Measurements from ENCODE around the gene FBXW5.

The FBXW5 gene

DNA sequence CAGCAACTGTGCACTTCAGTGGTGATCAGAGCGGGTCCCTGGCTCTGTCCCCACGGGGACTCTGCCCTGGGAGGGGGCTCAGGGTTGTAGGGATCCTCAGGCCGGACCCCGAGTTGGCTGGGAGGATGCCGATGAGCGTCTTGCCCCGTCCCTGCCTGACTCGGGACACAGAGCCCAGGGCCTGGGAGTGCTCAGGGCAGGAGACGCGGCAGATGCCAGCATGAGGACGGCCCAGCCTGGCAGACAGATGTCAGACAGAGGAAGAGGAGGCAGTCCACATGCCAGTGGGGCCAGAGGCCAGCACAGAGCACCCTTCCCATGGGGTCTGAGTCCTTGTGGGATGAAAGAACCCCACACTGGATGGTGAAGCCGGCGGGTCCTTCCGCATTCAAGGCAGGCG lies 18.8 kb upstream of the FBXW5 start:
- Mint-ChIP-seq H3K27me3 (no peaks in the 10 kb centered on the region), H3K4me1 (ENCODE audit: low read depth in 2 of 2) (peaks cover 48 to 58% of the 10 kb centered on the region in 2 donors), H3K27ac (peak overlapping the region; percentile 69 to 82), H3K9me3 (no peaks in the 10 kb centered on the region), H3K36me3 (ENCODE audit: insufficient read depth) (peaks cover 21% of the 10 kb centered on the region), H3K4me3 (peak overlapping the region; percentile 25 to 56)
- DNase-seq (no peak), ATAC-seq (replicated peaks) (no peak)

DNA sequence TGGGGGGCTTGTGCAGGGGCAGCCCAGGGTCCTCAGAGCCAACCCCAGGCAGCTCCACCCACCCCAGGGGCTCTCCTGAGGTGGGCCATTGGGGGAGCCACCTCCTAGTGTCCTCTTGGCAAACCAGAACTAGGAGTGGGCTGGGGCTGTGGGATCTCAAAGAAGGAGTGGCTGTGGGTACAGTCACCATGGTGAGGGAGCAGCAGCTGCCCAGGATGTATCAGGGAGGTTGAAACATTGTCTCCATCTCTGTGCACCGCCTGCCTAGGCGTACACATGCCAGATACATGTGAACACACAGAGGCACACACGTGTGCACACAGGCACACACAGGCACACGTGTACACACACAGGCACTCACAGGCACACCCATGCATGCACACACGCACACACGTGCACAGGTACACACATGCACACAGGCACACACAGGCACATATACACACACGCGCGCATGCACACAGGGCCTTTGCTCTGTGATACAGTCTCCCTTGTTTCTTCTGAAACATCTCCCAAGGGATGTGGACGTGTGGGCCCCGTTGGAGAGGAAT lies 18.2 kb upstream of the FBXW5 start:
- peak overlapping the region; percentile 25 to 56 for H3K4me3 Mint-ChIP-seq
- H3K27ac Mint-ChIP-seq, result peak overlapping the region; percentile 69 to 82
- no peaks in the 10 kb centered on the region for H3K27me3 Mint-ChIP-seq
- no peaks in the 10 kb centered on the region for H3K9me3 Mint-ChIP-seq
- no peak for DNase-seq
- peaks cover 21% of the 10 kb centered on the region for H3K36me3 Mint-ChIP-seq (ENCODE audit: insufficient read depth)
- no peak for ATAC-seq (replicated peaks)
- H3K4me1 Mint-ChIP-seq (ENCODE audit: low read depth in 2 of 2), result peaks cover 48 to 63% of the 10 kb centered on the region in 2 donors

DNA sequence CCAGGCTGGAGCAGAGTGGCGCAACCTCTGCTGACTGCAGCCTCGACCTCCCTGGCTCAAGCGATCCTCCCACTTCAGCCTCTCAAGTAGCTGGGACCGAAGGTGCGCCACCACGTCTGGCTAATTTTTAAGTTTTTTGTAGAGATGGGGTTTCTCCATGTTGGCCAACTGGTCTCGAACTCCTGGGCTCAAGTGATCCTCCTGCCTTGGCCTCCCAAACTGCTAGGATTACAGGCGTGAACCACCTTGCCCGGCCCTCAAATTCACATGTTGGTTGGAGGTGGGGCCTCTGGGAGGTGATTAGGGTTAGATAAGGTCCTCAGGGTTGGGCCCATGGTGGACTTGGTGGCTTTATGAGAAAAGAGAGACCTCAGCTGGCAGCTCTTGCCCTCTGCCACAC lies 17.6 kb upstream of the FBXW5 start:
- Mint-ChIP-seq H3K4me1 (ENCODE audit: low read depth in 2 of 2) (peaks cover 49 to 64% of the 10 kb centered on the region in 2 donors), H3K27ac (peak overlapping the region in 1 of 2 donors; percentile 82)

DNA sequence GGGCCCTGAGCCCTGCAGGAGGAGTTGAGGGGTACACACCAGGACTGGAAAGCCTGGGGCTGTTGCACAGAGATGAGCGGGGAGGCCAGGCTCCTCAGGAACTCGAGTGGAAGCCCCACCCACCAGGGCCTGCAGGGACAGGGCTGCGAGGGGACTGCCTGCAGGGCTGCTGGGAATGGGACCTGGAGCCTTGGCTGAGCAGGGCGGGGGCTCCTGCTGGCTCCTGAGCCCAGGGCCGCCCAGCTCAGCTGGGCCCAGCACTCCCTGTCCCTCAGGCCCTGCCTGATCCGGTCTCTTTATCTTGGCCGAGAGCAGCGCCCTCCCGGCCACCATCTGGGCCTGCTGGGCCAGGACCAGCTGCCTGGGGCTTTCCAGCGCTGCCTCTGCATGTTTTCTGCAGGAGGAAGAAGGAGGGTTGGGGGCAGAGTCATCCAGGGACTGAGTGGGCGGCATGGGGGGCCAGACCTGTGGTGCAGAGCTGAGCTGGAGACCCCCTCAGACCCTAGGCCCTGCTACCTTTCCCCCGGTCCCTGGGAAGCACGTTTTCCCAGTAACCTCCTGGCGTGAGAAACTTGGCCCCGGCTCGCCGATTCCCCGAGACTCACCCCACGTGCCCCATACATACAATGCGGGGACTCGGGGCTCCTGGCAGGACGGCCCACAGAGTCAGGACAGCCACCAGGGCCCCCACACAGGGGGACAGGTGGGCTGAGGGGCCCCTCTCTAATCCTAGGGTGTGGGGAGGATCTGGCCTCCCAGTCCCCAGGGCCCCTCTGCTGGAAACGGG lies 16.9 kb upstream of the FBXW5 start:
- DNase-seq (no peak), ATAC-seq (replicated peaks) (no peak)
- H3K4me1 Mint-ChIP-seq (ENCODE audit: low read depth in 2 of 2), result peaks cover 51 to 67% of the 10 kb centered on the region in 2 donors
- peak overlapping the region; percentile 75 to 79 for H3K4me3 Mint-ChIP-seq
- no peaks in the 10 kb centered on the region for H3K27me3 Mint-ChIP-seq
- peak overlapping the region; percentile 81 to 93 for H3K27ac Mint-ChIP-seq
- peaks cover 15% of the 10 kb centered on the region for H3K36me3 Mint-ChIP-seq (ENCODE audit: insufficient read depth)
- H3K9me3 Mint-ChIP-seq, result peaks cover 4 to 6% of the 10 kb centered on the region in 2 donors

More for the DNA sequence above, 17.6 kb upstream of the FBXW5 start:
- peak overlapping the region; percentile 10 to 56 for H3K4me3 Mint-ChIP-seq
- no peaks in the 10 kb centered on the region for H3K9me3 Mint-ChIP-seq
- DNase-seq (no peak), ATAC-seq (replicated peaks) (no peak)
- no peaks in the 10 kb centered on the region for H3K27me3 Mint-ChIP-seq
- peaks cover 19% of the 10 kb centered on the region for H3K36me3 Mint-ChIP-seq (ENCODE audit: insufficient read depth)

DNA sequence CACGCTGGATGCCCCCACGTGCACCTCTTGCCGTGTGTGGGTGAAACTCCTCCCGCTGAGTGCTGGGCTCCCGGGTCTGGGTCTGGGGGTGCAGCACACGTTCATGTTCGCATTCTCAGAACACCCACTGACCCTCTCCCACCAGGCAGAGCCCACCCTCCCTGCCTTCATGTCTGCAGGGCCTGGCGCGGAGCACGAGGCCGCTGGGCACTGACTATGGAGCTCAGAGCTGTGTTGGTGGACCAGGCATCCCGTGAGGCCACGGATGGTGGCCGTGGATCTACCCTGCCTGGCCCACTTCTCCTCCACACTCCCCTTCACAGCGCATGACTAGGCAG lies 16.4 kb upstream of the FBXW5 start:
- H3K9me3 Mint-ChIP-seq, result peaks cover 4 to 8% of the 10 kb centered on the region in 2 donors
- peaks cover 11% of the 10 kb centered on the region for H3K36me3 Mint-ChIP-seq (ENCODE audit: insufficient read depth)
- peak overlapping the region; percentile 75 to 79 for H3K4me3 Mint-ChIP-seq
- H3K27ac Mint-ChIP-seq, result peak overlapping the region; percentile 81 to 93
- H3K4me1 Mint-ChIP-seq (ENCODE audit: low read depth in 2 of 2), result peaks cover 50 to 65% of the 10 kb centered on the region in 2 donors
- DNase-seq, result no peak
- no peaks in the 10 kb centered on the region for H3K27me3 Mint-ChIP-seq
- ATAC-seq (replicated peaks), result no peak

DNA sequence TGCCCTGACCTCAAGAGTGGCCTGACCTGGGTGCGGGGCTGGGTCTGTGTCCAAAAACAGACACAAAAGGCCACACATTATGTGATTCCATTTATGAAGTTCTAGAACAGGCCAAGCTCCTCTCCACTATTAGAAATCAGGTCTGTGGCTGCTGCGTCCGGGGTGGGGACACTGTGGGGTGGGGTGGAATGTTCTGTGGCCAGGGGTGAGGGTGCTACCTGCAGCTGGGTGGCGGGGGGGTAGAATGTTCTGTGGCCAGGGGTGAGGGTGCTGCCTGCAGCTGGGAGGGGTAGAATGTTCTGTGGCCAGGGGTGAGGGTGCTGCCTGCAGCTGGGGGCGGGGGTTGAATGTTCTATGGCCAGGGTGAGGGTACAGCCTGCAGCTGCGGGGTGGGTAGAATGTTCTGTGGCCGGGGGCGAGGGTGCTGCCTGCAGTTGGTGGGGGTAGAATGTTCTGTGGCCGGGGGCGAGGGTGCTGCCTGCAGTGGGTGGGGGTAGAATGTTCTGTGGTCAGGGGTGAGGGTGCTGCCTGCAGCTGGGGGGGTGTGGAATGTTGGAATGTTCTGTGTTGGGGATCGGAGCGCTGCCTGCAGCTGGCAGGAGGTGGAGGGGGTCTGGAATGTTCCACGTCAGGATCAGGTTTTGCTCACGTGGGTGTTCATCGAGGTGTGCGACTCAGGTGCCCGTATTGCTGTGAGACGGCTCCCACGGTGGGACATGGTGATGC lies 15.8 kb upstream of the FBXW5 start:
- ATAC-seq (replicated peaks), result peak; percentile 91
- peaks cover 6% of the 10 kb centered on the region for H3K36me3 Mint-ChIP-seq (ENCODE audit: insufficient read depth)
- DNase-seq, result peak; percentile 56 to 60 (median 58)
- peaks cover 45 to 61% of the 10 kb centered on the region in 2 donors for H3K4me1 Mint-ChIP-seq (ENCODE audit: low read depth in 2 of 2)
- no peaks in the 10 kb centered on the region for H3K27me3 Mint-ChIP-seq
- peak overlapping the region; percentile 81 to 93 for H3K27ac Mint-ChIP-seq
- peak overlapping the region; percentile 75 to 79 for H3K4me3 Mint-ChIP-seq
- peaks cover 4 to 8% of the 10 kb centered on the region in 2 donors for H3K9me3 Mint-ChIP-seq

DNA sequence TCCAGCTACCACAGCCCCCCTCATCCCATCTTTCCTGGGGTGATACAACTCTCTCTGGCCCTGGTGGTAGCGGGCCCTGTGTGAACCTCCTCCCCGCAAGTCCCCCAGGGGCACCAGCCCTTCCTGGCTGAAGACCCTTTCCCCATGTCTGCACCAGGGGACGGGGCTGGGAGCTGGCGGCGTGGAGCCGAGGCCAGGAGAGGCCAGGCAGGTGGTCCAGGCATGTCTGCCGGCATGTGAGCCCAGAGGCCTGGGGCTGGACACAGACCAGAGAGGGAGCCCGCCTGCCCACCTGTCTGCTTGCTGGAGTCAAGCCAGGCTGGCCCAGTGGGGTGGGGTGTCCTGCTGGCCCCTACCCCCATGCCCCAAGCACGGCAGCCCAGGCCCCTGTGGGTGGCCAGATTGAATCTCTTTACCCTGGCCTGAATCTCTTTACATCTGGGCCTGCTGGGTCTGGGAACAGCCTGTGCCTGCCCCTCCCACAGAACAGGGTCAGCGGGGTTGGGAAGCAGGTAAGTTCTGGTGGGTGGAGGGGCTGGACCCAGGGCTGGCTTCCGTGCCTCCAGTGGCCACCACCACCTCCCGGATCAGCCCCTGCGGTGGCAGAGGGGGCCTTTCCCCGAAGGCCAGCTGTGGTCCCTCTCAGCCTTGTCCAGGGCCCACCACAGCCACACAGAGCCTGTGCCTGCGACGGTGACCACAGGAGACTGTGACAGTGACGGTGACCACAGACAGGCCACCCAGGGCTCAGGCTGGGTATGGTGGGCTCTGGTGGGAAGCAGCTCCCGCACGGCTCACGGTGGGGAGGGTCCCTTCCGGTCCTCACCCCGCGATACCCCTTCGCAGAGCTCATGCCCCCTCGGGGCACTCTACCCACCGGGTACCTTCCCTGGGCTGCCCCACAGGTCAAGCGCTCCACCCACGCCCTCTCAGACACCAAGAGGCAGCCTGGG lies 14.6 kb upstream of the FBXW5 start:
- Mint-ChIP-seq H3K4me1 (ENCODE audit: low read depth in 2 of 2) (peaks cover 49 to 60% of the 10 kb centered on the region in 2 donors), H3K27me3 (no peaks in the 10 kb centered on the region), H3K36me3 (ENCODE audit: insufficient read depth) (peaks cover 5% of the 10 kb centered on the region), H3K9me3 (peaks cover 4 to 8% of the 10 kb centered on the region in 2 donors), H3K27ac (peak overlapping the region; percentile 81 to 93), H3K4me3 (peak overlapping the region; percentile 75 to 79)
- DNase-seq (no peak), ATAC-seq (replicated peaks) (no peak)

DNA sequence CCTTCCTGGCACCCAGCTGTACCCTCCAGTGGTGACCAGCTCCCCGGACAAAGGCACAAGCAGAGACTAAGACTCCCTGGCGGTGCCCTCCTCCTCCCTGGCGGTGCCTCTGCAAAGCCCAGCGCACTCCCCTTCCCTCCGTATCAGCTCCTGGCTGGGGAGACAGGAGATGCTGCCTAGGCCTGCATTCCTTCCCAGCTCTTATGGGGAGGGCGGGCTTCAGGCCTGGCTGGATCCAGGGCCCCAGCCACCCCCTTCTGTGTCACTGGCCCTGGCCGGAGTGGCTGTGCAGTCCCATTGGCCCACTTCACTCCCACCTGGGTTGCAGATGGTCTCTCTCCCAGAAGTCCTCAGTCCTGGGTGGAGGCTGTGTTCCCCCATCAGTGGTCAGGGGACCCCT lies 13.9 kb upstream of the FBXW5 start:
- peaks cover 5% of the 10 kb centered on the region for H3K36me3 Mint-ChIP-seq (ENCODE audit: insufficient read depth)
- DNase-seq, result no peak
- peaks cover 4 to 8% of the 10 kb centered on the region in 2 donors for H3K9me3 Mint-ChIP-seq
- H3K27me3 Mint-ChIP-seq, result no peaks in the 10 kb centered on the region
- ATAC-seq (replicated peaks), result no peak
- H3K4me3 Mint-ChIP-seq, result peak overlapping the region in 1 of 2 donors; percentile 79
- H3K4me1 Mint-ChIP-seq (ENCODE audit: low read depth in 2 of 2), result peaks cover 49 to 58% of the 10 kb centered on the region in 2 donors
- H3K27ac Mint-ChIP-seq, result peak overlapping the region; percentile 81 to 93

DNA sequence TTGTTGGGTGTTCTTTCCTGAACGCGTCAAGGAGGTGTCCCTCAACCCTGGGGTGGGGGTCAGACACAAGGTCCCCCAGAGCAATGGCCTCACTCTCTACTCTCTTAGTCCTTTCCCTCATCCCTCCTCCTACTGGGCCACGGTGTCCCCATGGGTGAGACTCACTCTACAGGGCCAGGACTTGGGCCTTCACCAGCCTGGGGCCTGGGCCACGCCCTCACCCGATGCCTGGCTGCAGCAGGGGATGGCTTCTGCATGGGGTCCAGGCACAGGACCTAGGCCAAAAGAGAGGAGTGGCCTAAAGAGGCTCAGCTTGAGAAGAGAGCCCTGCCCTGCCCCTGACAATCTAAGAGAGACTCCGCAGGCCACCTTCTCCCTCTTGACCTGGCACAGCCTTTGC lies 13.4 kb upstream of the FBXW5 start:
- Mint-ChIP-seq H3K27ac (peak overlapping the region in 1 of 2 donors; percentile 93), H3K36me3 (ENCODE audit: insufficient read depth) (peaks cover 5% of the 10 kb centered on the region), H3K27me3 (no peaks in the 10 kb centered on the region), H3K4me1 (ENCODE audit: low read depth in 2 of 2) (peaks cover 44 to 52% of the 10 kb centered on the region in 2 donors), H3K9me3 (peaks cover 4 to 8% of the 10 kb centered on the region in 2 donors), H3K4me3 (peak overlapping the region in 1 of 2 donors; percentile 79)
- ATAC-seq (replicated peaks) (no peak), DNase-seq (no peak)

DNA sequence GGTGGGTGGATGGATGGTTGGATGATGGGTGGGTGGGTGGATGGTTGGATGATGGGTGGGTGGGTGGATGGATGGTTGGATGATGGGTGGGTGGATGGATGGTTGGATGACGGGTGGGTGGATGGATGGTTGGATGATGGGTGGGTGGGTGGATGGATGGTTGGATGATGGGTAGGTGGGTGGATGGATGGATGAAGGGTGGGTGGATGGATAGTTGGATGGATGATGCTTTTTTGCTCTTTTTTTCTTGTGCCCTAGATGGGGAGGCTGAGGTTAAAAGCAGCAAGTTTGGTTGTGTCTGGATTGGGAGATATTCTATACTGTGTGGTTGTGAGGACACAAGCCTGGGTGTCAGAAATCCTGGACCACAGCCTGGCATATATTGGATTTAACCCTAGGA lies 12.9 kb upstream of the FBXW5 start:
- no peak for DNase-seq
- H3K9me3 Mint-ChIP-seq, result peaks cover 4 to 8% of the 10 kb centered on the region in 2 donors
- no peaks in the 10 kb centered on the region for H3K27me3 Mint-ChIP-seq
- H3K27ac Mint-ChIP-seq, result peak overlapping the region in 1 of 2 donors; percentile 93
- H3K36me3 Mint-ChIP-seq (ENCODE audit: insufficient read depth), result peaks cover 5% of the 10 kb centered on the region
- H3K4me1 Mint-ChIP-seq (ENCODE audit: low read depth in 2 of 2), result peaks cover 40 to 48% of the 10 kb centered on the region in 2 donors
- H3K4me3 Mint-ChIP-seq, result no peak overlapping the region
- ATAC-seq (replicated peaks), result no peak

DNA sequence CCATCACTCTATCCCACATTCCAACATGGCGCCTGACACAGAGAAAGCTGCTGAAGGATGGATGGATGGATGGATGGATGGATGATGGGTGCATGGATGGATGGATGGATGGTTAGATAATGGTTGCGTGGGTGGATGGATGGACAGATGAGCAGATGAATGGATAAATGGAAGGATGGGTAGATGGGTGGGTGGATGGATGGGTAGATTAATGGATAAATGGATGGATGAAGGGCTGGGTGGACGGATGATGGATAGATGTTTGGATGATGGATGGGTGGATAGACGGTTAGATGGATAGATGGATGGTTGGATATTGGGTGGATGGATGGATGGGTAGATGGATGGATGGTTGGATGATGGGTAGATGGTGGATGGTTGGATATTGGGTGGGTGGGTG lies 12.1 kb upstream of the FBXW5 start:
- DNase-seq, result no peak
- Mint-ChIP-seq H3K27me3 (no peaks in the 10 kb centered on the region), H3K9me3 (peaks cover 4 to 8% of the 10 kb centered on the region in 2 donors), H3K27ac (peak overlapping the region in 1 of 2 donors; percentile 80), H3K4me3 (peak overlapping the region; percentile 15 to 16), H3K36me3 (ENCODE audit: insufficient read depth) (peaks cover 5% of the 10 kb centered on the region), H3K4me1 (ENCODE audit: low read depth in 2 of 2) (peaks cover 34 to 42% of the 10 kb centered on the region in 2 donors)
- ATAC-seq (replicated peaks), result no peak

DNA sequence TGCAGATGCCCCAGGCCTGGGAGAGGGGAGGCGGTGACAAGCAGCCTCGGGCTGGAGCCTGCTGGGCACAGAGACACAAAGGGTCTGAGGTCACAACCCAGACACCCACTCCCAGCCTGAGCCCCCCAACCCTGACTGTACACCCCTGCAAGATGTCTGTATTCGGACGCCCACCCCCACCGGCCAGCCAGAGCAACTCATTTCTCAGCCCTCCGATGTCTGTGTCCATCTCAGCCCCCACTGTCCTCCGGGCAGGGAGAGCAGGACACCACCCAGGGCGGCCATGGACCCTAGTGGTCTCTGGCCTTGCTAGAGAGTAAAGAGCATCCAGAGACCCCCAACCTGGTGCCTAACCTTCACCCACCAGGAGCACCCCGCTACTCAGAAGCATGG lies 11.4 kb upstream of the FBXW5 start:
- no peak for ATAC-seq (replicated peaks)

More for the DNA sequence above, 11.4 kb upstream of the FBXW5 start:
- H3K4me1 Mint-ChIP-seq (ENCODE audit: low read depth in 2 of 2), result peaks cover 33 to 41% of the 10 kb centered on the region in 2 donors
- no peak overlapping the region for H3K27ac Mint-ChIP-seq
- H3K4me3 Mint-ChIP-seq, result no peak overlapping the region
- peaks cover 5% of the 10 kb centered on the region for H3K36me3 Mint-ChIP-seq (ENCODE audit: insufficient read depth)
- no peak for DNase-seq
- peaks cover 4 to 8% of the 10 kb centered on the region in 2 donors for H3K9me3 Mint-ChIP-seq
- H3K27me3 Mint-ChIP-seq, result no peaks in the 10 kb centered on the region

Measured in effector memory CD8-positive, alpha-beta T cell (primary cell).